GM12801 (cell line): ENCODE results near the gene NKG7.

Source experiments
- TF ChIP-seq, protein P1 (sequence below): IDR thresholded peaks from one replicate; pipeline ENCODE4 v1.5.1; 2011; ENCODE audit warnings: control low read depth; ENCODE audit not compliant: insufficient read length; ENCODE audit errors: extremely low read depth

NKG7 gene

DNA sequence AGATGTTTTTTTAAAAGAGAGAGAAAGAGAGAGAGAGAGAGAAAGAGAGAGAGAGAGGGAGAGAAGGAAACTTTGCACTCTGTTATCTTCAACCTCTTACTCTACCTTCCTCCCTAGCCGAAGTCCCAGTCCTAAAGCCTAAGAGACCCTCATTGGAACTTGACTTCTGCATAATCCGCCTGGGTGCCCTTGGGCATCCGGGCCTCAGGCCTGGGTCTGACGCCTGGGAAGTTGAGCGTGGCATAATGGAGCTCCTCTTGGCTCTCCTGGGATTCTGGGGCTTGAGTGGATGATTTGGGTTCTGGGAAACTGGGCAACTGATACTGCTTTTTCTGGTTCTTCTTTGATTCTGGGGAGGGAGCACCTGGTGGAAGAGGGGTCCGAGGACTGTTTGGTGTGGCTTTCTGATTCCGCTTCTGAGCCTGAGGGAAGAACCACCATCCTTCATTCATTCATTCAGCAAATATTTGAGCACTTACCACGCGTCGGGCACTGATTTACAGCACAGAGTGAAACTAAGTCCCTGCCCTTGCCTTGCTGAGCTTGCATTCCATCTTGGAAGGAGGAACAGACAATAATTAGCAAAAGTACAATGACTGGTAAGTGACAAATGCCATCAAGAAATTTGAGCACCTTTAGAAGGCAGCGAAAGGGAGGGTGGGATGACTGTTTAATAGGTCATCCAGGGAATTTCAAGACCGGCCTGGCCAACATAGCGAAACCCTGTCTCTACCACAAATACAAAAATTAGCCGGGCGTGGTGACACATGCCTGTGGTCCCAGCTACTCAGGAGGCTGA, 38.7 kb upstream of the NKG7 start:
- TF ChIP-seq, protein P1, sequence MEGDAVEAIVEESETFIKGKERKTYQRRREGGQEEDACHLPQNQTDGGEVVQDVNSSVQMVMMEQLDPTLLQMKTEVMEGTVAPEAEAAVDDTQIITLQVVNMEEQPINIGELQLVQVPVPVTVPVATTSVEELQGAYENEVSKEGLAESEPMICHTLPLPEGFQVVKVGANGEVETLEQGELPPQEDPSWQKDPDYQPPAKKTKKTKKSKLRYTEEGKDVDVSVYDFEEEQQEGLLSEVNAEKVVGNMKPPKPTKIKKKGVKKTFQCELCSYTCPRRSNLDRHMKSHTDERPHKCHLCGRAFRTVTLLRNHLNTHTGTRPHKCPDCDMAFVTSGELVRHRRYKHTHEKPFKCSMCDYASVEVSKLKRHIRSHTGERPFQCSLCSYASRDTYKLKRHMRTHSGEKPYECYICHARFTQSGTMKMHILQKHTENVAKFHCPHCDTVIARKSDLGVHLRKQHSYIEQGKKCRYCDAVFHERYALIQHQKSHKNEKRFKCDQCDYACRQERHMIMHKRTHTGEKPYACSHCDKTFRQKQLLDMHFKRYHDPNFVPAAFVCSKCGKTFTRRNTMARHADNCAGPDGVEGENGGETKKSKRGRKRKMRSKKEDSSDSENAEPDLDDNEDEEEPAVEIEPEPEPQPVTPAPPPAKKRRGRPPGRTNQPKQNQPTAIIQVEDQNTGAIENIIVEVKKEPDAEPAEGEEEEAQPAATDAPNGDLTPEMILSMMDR: no peak

DNA sequence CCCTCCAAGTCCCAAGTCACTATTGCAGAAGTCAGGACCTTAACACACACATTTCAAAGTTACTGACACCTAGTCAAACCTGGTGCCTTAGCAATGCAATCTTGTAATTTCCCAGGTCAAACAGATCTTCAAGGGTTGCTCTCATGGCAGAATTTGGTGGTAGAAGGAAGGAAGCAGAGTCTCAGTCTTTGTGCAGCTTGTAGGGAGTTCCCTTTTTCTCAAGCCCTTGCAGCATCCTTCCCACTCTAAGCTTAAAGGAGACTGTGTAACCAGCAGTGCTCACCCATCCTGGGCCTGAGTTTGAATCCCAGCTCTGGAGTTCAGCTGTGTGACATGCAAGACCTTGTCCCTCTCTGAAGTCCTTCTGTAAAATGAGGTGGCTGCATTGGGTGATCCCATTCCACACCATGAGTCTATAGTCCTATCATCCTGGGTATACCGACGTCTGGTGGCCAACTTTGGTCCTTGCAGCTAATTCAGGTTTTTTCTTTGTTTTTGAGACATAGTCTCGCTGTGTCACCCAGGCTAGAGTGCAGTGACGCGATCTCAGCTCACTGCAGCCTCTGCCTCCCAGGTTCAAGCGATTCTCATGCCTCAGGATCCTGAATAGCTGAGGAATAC, 35.2 kb upstream of the NKG7 start:
- TF ChIP-seq, protein P1: no peak

DNA sequence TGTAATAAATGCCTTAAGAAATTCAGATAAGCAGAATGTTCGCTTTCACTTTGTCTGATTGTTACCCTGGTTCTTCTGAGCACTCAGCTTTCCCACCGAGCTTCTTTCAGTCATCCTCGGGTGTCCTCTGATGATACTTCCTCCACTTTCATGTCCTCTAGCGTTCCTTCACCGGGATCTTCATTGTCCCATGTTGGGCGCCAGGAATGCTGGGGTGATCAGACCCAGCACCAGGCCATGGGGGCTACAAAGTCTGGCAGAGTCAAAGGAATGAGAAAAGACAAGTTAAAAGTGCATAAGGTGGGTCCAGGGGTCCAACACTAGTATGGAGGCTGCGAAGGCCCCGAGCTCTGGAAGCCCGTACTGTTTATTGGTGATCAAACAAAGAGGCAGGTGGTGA, 29.7 kb upstream of the NKG7 start:
- TF ChIP-seq, protein P1: no peak

DNA sequence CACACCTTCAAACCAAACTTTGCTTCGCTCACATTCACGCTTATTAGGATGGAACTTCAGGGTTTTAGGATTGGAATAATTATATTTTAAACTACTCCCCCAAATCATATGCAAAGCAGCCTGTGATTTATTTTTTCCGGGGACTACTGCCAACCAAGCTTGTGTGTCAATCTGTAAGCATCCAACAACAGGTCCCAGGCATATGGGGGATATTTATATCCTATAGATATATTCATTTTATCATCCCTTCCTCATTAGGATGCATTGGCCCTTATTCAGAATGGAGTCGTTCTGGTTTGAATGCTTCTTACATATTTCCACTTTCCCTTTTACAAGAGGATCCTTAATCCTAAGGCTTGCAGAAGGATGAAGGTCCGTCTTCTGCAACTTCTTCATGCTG, 26.8 kb upstream of the NKG7 start:
- TF ChIP-seq, protein P1: no peak

DNA sequence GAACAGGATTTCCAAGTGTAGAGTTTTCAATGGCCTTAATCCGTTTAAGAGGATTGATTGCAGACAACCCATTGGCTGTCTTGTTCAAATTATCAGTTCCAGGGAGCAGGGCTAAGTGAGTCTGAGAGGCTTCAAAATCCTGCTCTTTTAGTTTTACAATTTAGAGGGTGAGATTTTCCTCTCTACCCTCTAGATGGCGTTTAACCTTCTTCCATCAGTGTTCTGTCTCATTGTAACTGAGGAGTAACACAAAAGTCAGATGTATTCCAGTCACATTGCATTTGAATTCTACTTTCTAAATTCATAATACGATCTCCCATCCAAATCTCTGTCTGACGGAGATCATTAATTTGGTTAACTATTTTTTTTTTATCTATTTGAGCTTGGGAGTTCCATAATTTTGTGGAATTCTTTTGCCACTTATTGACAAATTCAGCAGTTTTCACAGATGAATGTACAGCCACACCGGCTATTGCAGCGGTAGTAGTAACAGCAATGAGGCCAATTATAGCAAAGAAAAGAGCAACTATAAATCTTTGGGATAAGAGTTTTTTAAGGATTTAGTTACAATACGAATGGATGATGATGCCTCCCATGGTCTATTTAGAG, 25.7 kb upstream of the NKG7 start:
- TF ChIP-seq, protein P1: no peak

DNA sequence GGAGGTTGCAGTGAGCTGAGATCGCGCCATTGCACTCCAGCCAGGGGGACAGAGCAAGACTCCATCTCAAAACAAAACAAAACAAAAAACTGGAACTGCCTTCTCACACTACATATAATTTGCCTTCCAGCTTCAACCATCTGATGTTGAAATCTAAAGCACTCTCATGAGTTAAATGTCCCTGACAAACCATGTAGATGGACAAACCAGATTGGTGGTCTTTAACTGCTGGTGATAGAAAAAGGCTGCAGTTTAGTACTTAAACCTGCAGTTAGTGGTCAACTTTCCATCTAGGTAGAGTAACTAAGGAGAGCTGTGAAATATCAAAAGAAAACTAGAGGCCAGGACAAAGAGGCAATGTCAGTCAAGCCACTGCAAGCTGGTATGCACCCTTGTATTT, 23.7 kb upstream of the NKG7 start:
- TF ChIP-seq, protein P1: no peak

DNA sequence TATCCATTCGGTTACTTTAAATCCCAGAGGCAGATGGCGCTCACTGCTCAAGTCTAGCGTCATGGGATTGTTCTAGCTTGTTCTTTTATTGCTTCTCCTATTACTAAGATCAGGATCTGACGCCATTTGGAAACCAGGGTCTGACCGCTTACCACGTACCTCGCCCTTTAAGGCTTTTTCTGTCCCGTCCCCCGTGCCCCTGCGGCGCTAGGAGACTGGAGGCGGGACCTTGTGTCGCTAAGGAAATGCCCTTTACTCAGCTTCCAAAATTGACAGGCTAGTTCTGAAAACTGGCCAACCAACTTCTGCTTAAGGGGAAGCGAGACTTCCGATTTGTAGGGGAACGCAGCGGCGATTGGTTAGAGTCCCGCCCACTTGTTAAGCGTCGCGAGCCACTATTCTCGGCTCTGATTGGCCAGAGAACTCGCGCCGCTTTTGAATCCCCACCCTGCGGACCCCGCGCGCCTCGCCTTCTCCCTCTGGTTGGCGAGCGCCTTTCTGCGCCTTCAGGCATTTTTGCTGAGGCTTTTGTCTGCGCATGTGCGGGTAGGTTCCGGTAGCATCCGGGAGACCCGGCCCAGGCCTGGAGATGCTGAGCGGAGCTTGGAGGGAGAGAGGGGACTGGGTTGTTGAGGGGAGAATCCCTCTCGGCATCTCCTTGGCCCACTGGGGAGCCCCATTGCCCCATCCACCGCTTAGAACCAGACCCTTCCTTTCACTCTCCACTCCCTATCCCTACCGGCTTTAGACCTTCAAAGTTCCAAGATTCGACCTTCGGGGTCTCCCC, 21.8 kb upstream of the NKG7 start:
- TF ChIP-seq, protein P1: no peak
